Measurements from ENCODE around the gene ATP4B. TPM values are rescaled to one million over a fixed set of nuclear protein-coding genes. Genes with fewer than 3 reads are reported as not detected.

Gene ATP4B
- total RNA-seq, 1 donor from 2014 or later, result not detected

DNA sequence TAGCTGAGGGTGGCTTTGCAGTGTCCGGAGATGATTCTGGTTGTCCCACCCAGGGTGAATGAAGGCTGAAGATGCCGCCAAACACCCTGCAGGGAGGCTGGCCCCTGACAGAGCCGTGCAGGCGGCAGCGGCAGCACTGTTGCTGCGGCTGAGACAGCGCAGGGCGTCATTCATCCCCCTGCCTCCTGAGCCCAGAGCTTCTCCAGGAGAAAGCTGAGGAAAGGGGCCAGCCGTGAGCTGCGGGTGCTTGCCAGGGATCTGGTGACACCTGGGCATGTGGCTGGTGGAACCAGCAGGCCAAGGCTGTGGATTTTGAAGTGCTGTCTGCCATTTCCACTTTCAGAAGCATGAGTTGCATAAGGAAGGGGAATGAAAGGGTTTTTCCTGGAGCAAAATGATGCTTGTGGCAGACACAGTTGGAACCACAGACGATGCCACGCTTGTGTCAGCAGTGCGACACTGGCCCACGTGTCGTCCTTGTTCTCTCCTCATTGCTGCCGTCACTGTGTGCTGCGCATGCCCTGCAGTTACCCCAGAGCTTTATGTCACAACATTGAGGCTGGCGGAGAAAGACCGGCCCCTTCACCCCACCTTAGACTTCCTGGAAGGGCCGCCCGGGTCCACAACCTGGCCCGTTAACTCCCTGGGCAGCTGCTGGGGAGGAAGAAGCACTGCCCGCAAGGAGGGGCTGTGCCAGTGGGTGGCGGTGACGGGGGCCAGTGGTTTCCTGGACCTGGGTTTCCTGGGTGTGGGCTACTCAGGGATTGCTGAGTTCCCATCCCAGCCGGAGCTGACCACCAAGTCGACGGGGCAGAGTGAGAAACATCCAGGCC lies 50.7 kb downstream of the ATP4B start:
- DNase-seq, result no peak
- intact Hi-C loops (cut with micrococcal nuclease), result no loop called here
- H3K27me3 Mint-ChIP-seq, result no peaks in the 10 kb centered on the region
- no peak overlapping the region for H3K4me3 Mint-ChIP-seq
- no peaks in the 10 kb centered on the region for H3K9me3 Mint-ChIP-seq
- H3K4me1 Mint-ChIP-seq, result peaks cover 15% of the 10 kb centered on the region
- no peak overlapping the region for H3K27ac Mint-ChIP-seq
- peaks cover 14% of the 10 kb centered on the region for H3K36me3 Mint-ChIP-seq (ENCODE audit: low read depth)

GRCh38 chr13:113605866-113606438 lies 52.0 kb downstream of the ATP4B start:
- Mint-ChIP-seq H3K4me3 (no peak overlapping the region), H3K27ac (no peak overlapping the region), H3K4me1 (peaks cover 14% of the 10 kb centered on the region), H3K9me3 (no peaks in the 10 kb centered on the region), H3K36me3 (ENCODE audit: low read depth) (peaks cover 11% of the 10 kb centered on the region), H3K27me3 (no peaks in the 10 kb centered on the region)
- intact Hi-C loops (cut with micrococcal nuclease), result no loop called here
- no peak for DNase-seq

DNA sequence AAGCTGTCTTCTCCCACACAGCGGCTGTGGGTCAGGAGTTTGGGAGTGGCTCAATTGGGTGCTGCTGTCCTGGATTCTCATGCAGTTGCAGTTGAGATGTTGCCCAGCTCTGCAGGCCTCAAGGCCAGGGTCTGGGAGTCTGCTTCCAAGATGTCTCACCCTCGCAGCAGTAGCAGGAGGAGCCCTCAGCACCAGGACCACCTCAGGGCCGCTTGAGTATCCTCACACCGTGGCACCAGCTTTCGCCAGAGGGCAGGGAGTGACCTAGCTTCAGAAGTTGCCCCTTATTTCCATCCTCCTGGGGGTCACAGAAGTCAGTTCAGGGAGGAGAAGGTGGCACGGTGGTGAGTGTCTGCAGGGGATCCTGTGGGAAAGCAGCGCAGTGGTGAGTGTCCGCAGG lies 52.5 kb downstream of the ATP4B start:
- DNase-seq, result no peak
- Mint-ChIP-seq H3K4me1 (peaks cover 14% of the 10 kb centered on the region), H3K36me3 (ENCODE audit: low read depth) (peaks cover 9% of the 10 kb centered on the region), H3K9me3 (no peaks in the 10 kb centered on the region), H3K4me3 (no peak overlapping the region), H3K27me3 (no peaks in the 10 kb centered on the region), H3K27ac (no peak overlapping the region)
- intact Hi-C loops (cut with micrococcal nuclease), result no loop called here

GRCh38 chr13:113604186-113604585 lies 53.8 kb downstream of the ATP4B start:
- no peaks in the 10 kb centered on the region for H3K27me3 Mint-ChIP-seq
- H3K36me3 Mint-ChIP-seq (ENCODE audit: low read depth), result peaks cover 19% of the 10 kb centered on the region
- intact Hi-C loops (cut with micrococcal nuclease), result no loop called here
- peaks cover 11% of the 10 kb centered on the region for H3K4me1 Mint-ChIP-seq
- H3K27ac Mint-ChIP-seq, result no peak overlapping the region
- no peak for DNase-seq
- H3K9me3 Mint-ChIP-seq, result no peaks in the 10 kb centered on the region
- no peak overlapping the region for H3K4me3 Mint-ChIP-seq

GRCh38 chr13:113603116-113603710 lies 54.8 kb downstream of the ATP4B start:
- peaks cover 11% of the 10 kb centered on the region for H3K4me1 Mint-ChIP-seq
- intact Hi-C loops (cut with micrococcal nuclease), result no loop called here
- H3K4me3 Mint-ChIP-seq, result no peak overlapping the region
- no peaks in the 10 kb centered on the region for H3K9me3 Mint-ChIP-seq
- DNase-seq, result no peak
- H3K27ac Mint-ChIP-seq, result no peak overlapping the region
- peaks cover 27% of the 10 kb centered on the region for H3K36me3 Mint-ChIP-seq (ENCODE audit: low read depth)
- no peaks in the 10 kb centered on the region for H3K27me3 Mint-ChIP-seq

- no peak overlapping the region for H3K27ac Mint-ChIP-seq
- intact Hi-C loops (cut with micrococcal nuclease), result no loop called here
- peaks cover 30% of the 10 kb centered on the region for H3K36me3 Mint-ChIP-seq (ENCODE audit: low read depth)
- H3K9me3 Mint-ChIP-seq, result no peaks in the 10 kb centered on the region
- no peak for DNase-seq
- no peak overlapping the region for H3K4me3 Mint-ChIP-seq
- peaks cover 11% of the 10 kb centered on the region for H3K4me1 Mint-ChIP-seq
- no peaks in the 10 kb centered on the region for H3K27me3 Mint-ChIP-seq
These were observed 55.6 kb downstream of the ATP4B start for GRCh38 chr13:113602291-113602988.

- peaks cover 11% of the 10 kb centered on the region for H3K4me1 Mint-ChIP-seq
- no peak overlapping the region for H3K27ac Mint-ChIP-seq
- intact Hi-C loops (cut with micrococcal nuclease), result no loop called here
- peaks cover 38% of the 10 kb centered on the region for H3K36me3 Mint-ChIP-seq (ENCODE audit: low read depth)
- no peaks in the 10 kb centered on the region for H3K27me3 Mint-ChIP-seq
- DNase-seq, result no peak
- no peaks in the 10 kb centered on the region for H3K9me3 Mint-ChIP-seq
- H3K4me3 Mint-ChIP-seq, result no peak overlapping the region
These were observed 56.6 kb downstream of the ATP4B start for GRCh38 chr13:113601166-113602070.

DNA sequence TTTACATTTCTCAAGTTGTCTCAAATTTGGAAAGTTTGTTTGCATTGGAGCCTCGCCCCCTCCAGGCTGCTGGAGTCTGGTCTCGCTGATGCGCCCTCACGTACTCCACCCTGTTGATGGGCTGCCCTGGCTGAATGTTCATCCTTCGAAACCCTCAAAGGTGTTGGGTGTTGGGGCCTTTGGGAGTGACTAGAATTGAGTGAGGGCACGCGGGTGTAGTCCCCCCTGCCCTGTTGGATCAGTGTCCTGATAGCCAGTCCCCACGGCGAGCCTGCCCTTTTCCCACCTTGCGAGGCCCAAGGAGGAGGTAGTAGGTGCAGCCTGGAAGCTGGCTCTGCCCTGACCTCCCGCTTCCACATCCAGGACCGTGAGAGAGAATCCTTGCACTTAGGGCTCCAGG lies 58.6 kb downstream of the ATP4B start:
- Mint-ChIP-seq H3K27me3 (no peaks in the 10 kb centered on the region), H3K4me1 (peaks cover 4% of the 10 kb centered on the region), H3K27ac (no peak overlapping the region), H3K4me3 (no peak overlapping the region), H3K36me3 (ENCODE audit: low read depth) (peaks cover 53% of the 10 kb centered on the region), H3K9me3 (no peaks in the 10 kb centered on the region)
- intact Hi-C loops (cut with micrococcal nuclease), result no loop called here
- no peak for DNase-seq

Other genes with a start within 250 kb of the ATP4B start
- 0.62 and 0.86 TPM in 2 replicates for gene ADPRHL1, start 204.7 kb downstream of the ATP4B start, total RNA-seq
- gene DCUN1D2, start 167.5 kb downstream of the ATP4B start, total RNA-seq, result 21.4 and 29.9 TPM in 2 replicates
- 180 and 184 TPM in 2 replicates for gene TFDP1, start 73.4 kb downstream of the ATP4B start, total RNA-seq
- 0.07 and 0.17 TPM in 2 replicates for gene GRK1, start 9.0 kb upstream of the ATP4B start, total RNA-seq
- gene TMEM255B, start 101.0 kb upstream of the ATP4B start, total RNA-seq, result 2.0 and 2.4 TPM in 2 replicates
- gene GAS6, start 205.9 kb upstream of the ATP4B start, total RNA-seq, result 0.17 and 0.54 TPM in 2 replicates